DMS 273 treated with DMSO at 0.1 percent for 48 hours (cell line): ENCODE data around the gene OVCA2.

Experiments
- DNase-seq: peaks from one replicate; lab custom pipeline; 2025; lab: John Stamatoyannopoulos, UW

The OVCA2 gene

GRCh38 chr17:2054512-2055291, 12.9 kb downstream of the OVCA2 start, which contains the start of gene HIC1:
Gene HIC1, plus strand, starts transcription at chr17:2055103. Its CDS starts 1,588 bp downstream, at chr17:2056691.
- DNase-seq = peak; percentile 42

GRCh38 chr17:2055292-2056205, 13.7 kb downstream of the OVCA2 start:
- no peak for DNase-seq

- DNase-seq = no peak
Observed at GRCh38 chr17:2056206-2057174, 14.7 kb downstream of the OVCA2 start.

- DNase-seq = no peak
Observed at GRCh38 chr17:2057175-2057759, 15.4 kb downstream of the OVCA2 start.

- no peak for DNase-seq
Observed at GRCh38 chr17:2057760-2058585, 16.2 kb downstream of the OVCA2 start.

- DNase-seq = no peak
Observed at GRCh38 chr17:2058586-2059546, 17.0 kb downstream of the OVCA2 start.

GRCh38 chr17:2059547-2060384, 17.9 kb downstream of the OVCA2 start:
- no peak for DNase-seq

- DNase-seq = no peak
Observed at GRCh38 chr17:2060385-2060658, 18.5 kb downstream of the OVCA2 start.

- no peak for DNase-seq
Observed at GRCh38 chr17:2060681-2061440, 19.0 kb downstream of the OVCA2 start.

GRCh38 chr17:2061441-2061958, 19.7 kb downstream of the OVCA2 start:
- DNase-seq = no peak

GRCh38 chr17:2062571-2063183, 20.9 kb downstream of the OVCA2 start:
- DNase-seq = no peak

GRCh38 chr17:2063261-2064146, 21.7 kb downstream of the OVCA2 start:
- DNase-seq = no peak

GRCh38 chr17:2064147-2064489, 22.3 kb downstream of the OVCA2 start:
- no peak for DNase-seq

GRCh38 chr17:2064520-2064971, 22.7 kb downstream of the OVCA2 start:
- no peak for DNase-seq

GRCh38 chr17:2064980-2065785, 23.4 kb downstream of the OVCA2 start:
- DNase-seq = no peak
